B cell (primary cell): Measurements from ENCODE around the gene LRRC58. TPM values are rescaled to one million over a fixed set of nuclear protein-coding genes. Genes with fewer than 3 reads are reported as not detected.

Experiments
- ATAC-seq: fragments of 200-7000 bp; cut with Tn5 transposase; one replicate; pipeline ENCODE4 v1.10.0; 2021; ENCODE audit warnings: low read depth, mild to moderate bottlenecking, moderate number of reproducible peaks, moderate library complexity
- CTCF ChIA-PET: fragments of 350-600 bp; sonication (Branson Sonifier 250); formaldehyde crosslinking; loops from one replicate; lab custom pipeline; 2021; ENCODE audit warnings: antibody characterized with exemption, inconsistent platforms; lab: Charles Lee
- POLR2A ChIA-PET: fragments of 350-600 bp; sonication (Branson Sonifier 250); formaldehyde crosslinking; loops from one replicate; lab custom pipeline; 2021; ENCODE audit warnings: antibody characterized with exemption; lab: Charles Lee
- DNase-seq: peaks from one replicate; pipeline ENCODE4 v3.0.0; 2013
- H2AFZ ChIP-seq: 2 replicates; pipeline ENCODE4 v1.6.1; 2012; ENCODE audit warnings: mild to moderate bottlenecking, low read depth, low read length; ENCODE audit not compliant: insufficient read depth, poor library complexity, severe bottlenecking
- H3K27ac ChIP-seq, 2 donors: 1 replicate in 1 of 2; 2 replicates in 1 of 2; pipeline ENCODE4 v1.5.1; 2012 to 2013; ENCODE audit warnings: low read length in 2 of 2, mild to moderate bottlenecking in 2 of 2, moderate library complexity in 1 of 2
- H3K27me3 ChIP-seq, 4 experiments: fragments of 200-600 bp in 1 of 4; sonication (generic) in 1 of 4; replicated peaks in 1 of 4; 1 replicate in 2 of 4; 2 replicates in 2 of 4; pipeline versions ENCODE4 v1.6.1 to v1.7.0; 2013 to 2016; ENCODE audit warnings: low read length in 3 of 4, mild to moderate bottlenecking in 2 of 4, mixed read lengths in 1 of 4, moderate library complexity in 1 of 4; ENCODE audit not compliant: insufficient read depth in 4 of 4, control insufficient read depth in 3 of 4; ENCODE audit errors: control extremely low read depth in 1 of 4
- H3K36me3 ChIP-seq, 2 experiments: replicated peaks in 1 of 2; 1 replicate in 1 of 2; 2 replicates in 1 of 2; pipeline versions ENCODE4 v1.6.1 to v1.7.1; 2013; ENCODE audit warnings: low read length in 1 of 2; ENCODE audit not compliant: insufficient read depth in 2 of 2, control insufficient read depth in 1 of 2; ENCODE audit errors: control extremely low read depth in 1 of 2, extremely low read depth in 1 of 2
- H3K4me1 ChIP-seq, 2 donors: fragments of 200-600 bp in 1 of 2; sonication (generic) in 1 of 2; 1 replicate in 1 of 2; 2 replicates in 1 of 2; pipeline versions ENCODE4 v1.5.1 to v1.6.1; 2013 to 2017; ENCODE audit warnings: low read length in 2 of 2; ENCODE audit not compliant: control insufficient read depth in 2 of 2, insufficient read depth in 2 of 2
- H3K4me2 ChIP-seq: replicated peaks from 2 replicates; pipeline ENCODE3; 2012; ENCODE audit warnings: mild to moderate bottlenecking, low read depth, low read length; ENCODE audit not compliant: poor library complexity, severe bottlenecking
- H3K4me3 ChIP-seq, 5 experiments: fragments of 200-600 bp in 1 of 5; sonication (generic) in 1 of 5; 1 replicate in 3 of 5; 2 replicates in 2 of 5; pipeline versions ENCODE4 v1.5.1 to v1.7.0; 2011 to 2016; ENCODE audit warnings: low read length in 4 of 5, mild to moderate bottlenecking in 4 of 5, low read depth in 2 of 5, control low read depth in 1 of 5, moderate library complexity in 1 of 5; ENCODE audit not compliant: insufficient read depth in 1 of 5; ENCODE audit errors: control extremely low read depth in 1 of 5, extremely low read depth in 1 of 5
- H3K79me2 ChIP-seq: fragments of 200-600 bp; sonication (generic); one replicate; pipeline ENCODE4 v1.6.0; 2016; ENCODE audit warnings: low read length; ENCODE audit not compliant: control insufficient read depth, insufficient read depth
- H3K9ac ChIP-seq: fragments of 200-600 bp; sonication (generic); 2 replicates; pipeline ENCODE4 v1.6.1; 2017; ENCODE audit warnings: mild to moderate bottlenecking, low read length, moderate library complexity
- H3K9me3 ChIP-seq, 3 donors: one replicate each; pipeline versions ENCODE4 v1.6.1 to v1.7.1; 2013; ENCODE audit warnings: low read length in 2 of 3; ENCODE audit not compliant: control insufficient read depth in 2 of 3, insufficient read depth in 1 of 3; ENCODE audit errors: control extremely low read depth in 1 of 3
- H4K20me1 ChIP-seq: 2 replicates; pipeline ENCODE4 v1.6.0; 2012; ENCODE audit warnings: mild to moderate bottlenecking, low read length; ENCODE audit not compliant: insufficient read depth, control insufficient read depth, poor library complexity, severe bottlenecking
- H3K27ac Mint-ChIP-seq: one replicate; pipeline ENCODE4 v1.8.0; 2021; ENCODE audit warnings: mixed read lengths
- H3K27me3 Mint-ChIP-seq: one replicate; pipeline ENCODE4 v1.8.0; 2021; ENCODE audit warnings: mixed read lengths
- H3K4me1 Mint-ChIP-seq: one replicate; pipeline ENCODE4 v1.8.0; 2021; ENCODE audit warnings: mixed read lengths
- H3K4me3 Mint-ChIP-seq: one replicate; pipeline ENCODE4 v1.8.0; 2021; ENCODE audit warnings: mixed read lengths
- H3K9me3 Mint-ChIP-seq: one replicate; pipeline ENCODE4 v1.8.0; 2022; ENCODE audit warnings: mixed read lengths; ENCODE audit not compliant: insufficient read depth
- CTCF ChIP-seq: fragments of 200-600 bp; IDR thresholded peaks from one replicate; pipeline ENCODE4 v1.8.0; 2022; ENCODE audit warnings: antibody characterized with exemption, mild to moderate bottlenecking
- EZH2 ChIP-seq: IDR thresholded peaks from 2 replicates; pipeline ENCODE4 v1.6.1; 2012; ENCODE audit warnings: borderline replicate concordance, low read depth, mild to moderate bottlenecking, moderate library complexity, low read length; ENCODE audit not compliant: insufficient read depth, poor library complexity, severe bottlenecking
- WGBS: methylation state at CpG from one replicate; pipeline ENCODE4 v1.1.5; 2013; ENCODE audit warnings: missing lambda C conversion rate; ENCODE audit not compliant: insufficient coverage; 5-methylcytosine and 5-hydroxymethylcytosine counted together
- intact Hi-C: fragments of 100-400 bp; cut with micrococcal nuclease; formaldehyde crosslinking; loops from one replicate; pipeline ENCODE4 v1.10.0; 2022
- polyA plus RNA-seq: library from polyadenylated mRNA; depleted of rRNA; stranded (reverse); fragments of >200 nt; gene quantifications from 2 replicates; pipeline ENCODE4 v1.2.3, GENCODE V29; 2012
- total RNA-seq, 2 donors: library from RNA; stranded (reverse); fragments of 120-200 nt in 1 of 2; gene quantifications; 1 replicate in 1 of 2; 2 replicates in 1 of 2; pipeline versions ENCODE4 v1.2.3 to v1.2.4, GENCODE V29; 2013 to 2022

The LRRC58 gene
- total and polyA plus RNA-seq, 2 donors (not counting 1 experiment from before 2014, with no cell fraction given) = 5.0 to 16.7 TPM

GRCh38 chr3:120302361-120302760 is 46.8 kb downstream of the LRRC58 start:
- ChIA-PET POLR2A (no interaction called here), CTCF (no interaction called here)
- no peaks in the 10 kb centered on the region for H3K4me1 Mint-ChIP-seq
- no peak overlapping the region for H3K4me3 ChIP-seq
- H3K9ac ChIP-seq = no peak overlapping the region
- no peaks in the 10 kb centered on the region for H3K27me3 ChIP-seq
- H4K20me1 ChIP-seq = no peaks in the 10 kb centered on the region
- no peaks in the 10 kb centered on the region for H3K79me2 ChIP-seq
- no peak overlapping the region for H3K4me2 ChIP-seq
- H3K36me3 ChIP-seq = no peaks in the 10 kb centered on the region
- TF ChIP-seq CTCF (no peak), EZH2 (no peak)
- no peak overlapping the region for H3K27ac Mint-ChIP-seq
- intact Hi-C loops = no loop called here
- no peak overlapping the region for H2AFZ ChIP-seq
- WGBS = 95% methylated on average over 3 of the region's 5 CpGs
- H3K9me3 ChIP-seq = peaks cover 0 to 7% (median 0%) of the 10 kb centered on the region in 3 donors
- no peak for ATAC-seq
- no peaks in the 10 kb centered on the region for H3K4me1 ChIP-seq
- no peak overlapping the region for H3K27ac ChIP-seq
- no peak for DNase-seq
- no peaks in the 10 kb centered on the region for H3K27me3 Mint-ChIP-seq
- H3K4me3 Mint-ChIP-seq = no peak overlapping the region
- H3K9me3 Mint-ChIP-seq = no peaks in the 10 kb centered on the region

- Mint-ChIP-seq H3K4me1 (no peaks in the 10 kb centered on the region), H3K27me3 (peaks cover 4% of the 10 kb centered on the region), H3K27ac (no peak overlapping the region), H3K4me3 (no peak overlapping the region), H3K9me3 (no peaks in the 10 kb centered on the region)
- no peak overlapping the region for H3K27ac ChIP-seq
- intact Hi-C loops = no loop called here
- TF ChIP-seq CTCF (no peak), EZH2 (no peak)
- H2AFZ ChIP-seq = no peak overlapping the region
- ChIA-PET CTCF (interaction anchor here (1.2 kb wide), 1 partner anchor 117 kb away, joined by 3 read pairs; no protein-coding TSS in a partner anchor), POLR2A (no interaction called here)
- WGBS = no CpG with 5 or more reads among the region's 3 CpGs
- no peak for ATAC-seq
- H3K4me3 ChIP-seq = no peak overlapping the region
- no peaks in the 10 kb centered on the region for H3K79me2 ChIP-seq
- no peaks in the 10 kb centered on the region for H3K36me3 ChIP-seq
- no peaks in the 10 kb centered on the region for H3K4me1 ChIP-seq
- no peaks in the 10 kb centered on the region for H3K9me3 ChIP-seq
- H3K27me3 ChIP-seq = no peaks in the 10 kb centered on the region
- no peak overlapping the region for H3K9ac ChIP-seq
- H3K4me2 ChIP-seq = no peak overlapping the region
- no peak for DNase-seq
- H4K20me1 ChIP-seq = no peaks in the 10 kb centered on the region
Observed at GRCh38 chr3:120300971-120301370, 48.2 kb downstream of the LRRC58 start.
